Measurements from ENCODE around the gene HNRNPAB. TPM values are rescaled to one million over a fixed set of nuclear protein-coding genes. Genes with fewer than 3 reads are reported as not detected.

HNRNPAB gene
- total RNA-seq, 1 experiment from 2014 or later = 547 TPM

DNA sequence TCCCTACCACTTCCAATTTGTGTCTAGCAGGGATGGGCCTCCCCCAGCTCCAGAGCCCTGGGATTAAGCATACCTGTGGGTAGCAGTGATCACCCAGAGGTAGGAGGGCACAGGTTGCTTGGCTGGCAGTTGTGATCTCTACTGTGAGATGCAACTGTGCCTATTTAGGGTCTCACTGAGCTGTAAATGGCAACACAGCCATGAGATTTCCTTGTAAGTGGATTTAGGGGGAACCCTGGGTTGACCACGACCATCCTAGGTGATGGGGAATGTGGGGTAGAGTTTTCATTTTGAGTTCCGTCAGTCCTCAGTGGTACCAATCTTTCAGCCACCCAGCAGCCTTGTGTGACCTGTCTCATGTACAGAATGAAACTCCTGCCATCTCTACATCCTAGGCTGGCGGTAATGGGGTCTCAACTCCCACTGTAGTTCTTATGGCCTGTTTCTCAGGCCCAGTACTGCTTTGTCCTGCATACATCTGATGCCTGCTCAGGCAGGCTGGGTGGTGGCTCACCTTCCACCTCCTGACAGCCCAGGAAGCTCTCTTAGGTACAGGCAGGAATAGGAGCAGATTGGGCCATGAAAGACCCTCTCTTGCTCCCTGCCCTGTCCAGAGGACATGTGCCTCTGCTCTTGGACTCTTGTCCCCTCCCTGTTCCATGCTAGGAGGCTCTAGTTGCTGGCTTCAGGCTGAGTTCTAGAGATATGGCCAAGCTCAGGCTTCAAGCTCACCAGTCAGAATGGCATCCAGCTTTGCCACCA lies 8.1 kb downstream of the HNRNPAB start:
- no peaks in the 10 kb centered on the region for H3K4me1 ChIP-seq (ENCODE audit: insufficient read depth, low read length)
- H2BK20ac ChIP-seq (ENCODE audit: low read depth, low read length, poor library complexity, severe bottlenecking) = no peak overlapping the region
- no peak overlapping the region for H2AK5ac ChIP-seq (ENCODE audit: insufficient read length, low read length)
- H2BK5ac ChIP-seq (ENCODE audit: insufficient read length, low read length) = no peak overlapping the region
- WGBS (ENCODE audit: extremely low coverage, insufficient read length, low lambda C conversion rate) = no CpG with 5 or more reads among the region's 3 CpGs
- peaks cover 22 to 28% of the 10 kb centered on the region in 2 experiments for H3K4me1 Mint-ChIP-seq
- H3K27me3 Mint-ChIP-seq (ENCODE audit: low read depth) = peaks cover 9% of the 10 kb centered on the region; the same call in 1 of the 2 replicates
- H3K79me1 ChIP-seq (ENCODE audit: insufficient read depth, low read depth, low read length, poor library complexity, severe bottlenecking) = no peaks in the 10 kb centered on the region
- no peak overlapping the region for H2BK15ac ChIP-seq (ENCODE audit: low read depth, low read length)
- H3K27ac ChIP-seq (ENCODE audit: insufficient read length, low read depth, low read length) = no peak overlapping the region
- H3K9me3 ChIP-seq (ENCODE audit: control insufficient read depth, low read depth, low read length) = no peaks in the 10 kb centered on the region
- H3K14ac ChIP-seq (ENCODE audit: insufficient read depth, low read length) = no peak overlapping the region
- H3K18ac ChIP-seq (ENCODE audit: insufficient read length, low read depth, low read length) = no peak overlapping the region
- no peaks in the 10 kb centered on the region for H3K23me2 ChIP-seq (ENCODE audit: insufficient read length, low read depth, low read length, poor library complexity, severe bottlenecking)
- no peaks in the 10 kb centered on the region for H3K27me3 ChIP-seq (ENCODE audit: insufficient read depth, low read length)
- H3K4me2 ChIP-seq (ENCODE audit: insufficient read depth, insufficient read length, low read length) = no peak overlapping the region
- no peak overlapping the region for H2AFZ ChIP-seq (ENCODE audit: low read length)
- H3T11ph ChIP-seq (ENCODE audit: low read length) = no peak overlapping the region
- DNase-seq = no peak
- peaks cover 2% of the 10 kb centered on the region; the same call in 1 of the 2 replicates for H3K79me2 ChIP-seq (ENCODE audit: insufficient read depth, low read length)
- H3K4ac ChIP-seq (ENCODE audit: low read depth, low read length) = no peak overlapping the region
- no peak overlapping the region for H3K9ac ChIP-seq (ENCODE audit: extremely low read depth, insufficient read length, low read length)
- peaks cover 54 to 99% (median 93%) of the 10 kb centered on the region in 3 experiments for H3K36me3 Mint-ChIP-seq (ENCODE audit: insufficient read depth in 1 of 3, low read depth in 3 of 3)
- no peak overlapping the region for H2BK120ac ChIP-seq (ENCODE audit: low read depth, low read length, poor library complexity, severe bottlenecking)
- H4K91ac ChIP-seq (ENCODE audit: insufficient read length, low read depth, low read length) = no peak overlapping the region
- no peak overlapping the region for H4K8ac ChIP-seq (replicated peaks; ENCODE audit: insufficient read length, low read depth, low read length)
- peak overlapping the region in 1 of 3 experiments; percentile 92; a peak in 1 of 7 replicates for H3K27ac Mint-ChIP-seq
- no peaks in the 10 kb centered on the region for H4K20me1 ChIP-seq (ENCODE audit: control insufficient read depth, insufficient read depth, insufficient read length)
- H4K5ac ChIP-seq (ENCODE audit: insufficient read length, low read depth, low read length) = no peak overlapping the region
- H3K9me3 Mint-ChIP-seq = no peaks in the 10 kb centered on the region
- no peak overlapping the region for H2BK12ac ChIP-seq (ENCODE audit: insufficient read length, low read depth, low read length)
- TF ChIP-seq, protein P1, sequence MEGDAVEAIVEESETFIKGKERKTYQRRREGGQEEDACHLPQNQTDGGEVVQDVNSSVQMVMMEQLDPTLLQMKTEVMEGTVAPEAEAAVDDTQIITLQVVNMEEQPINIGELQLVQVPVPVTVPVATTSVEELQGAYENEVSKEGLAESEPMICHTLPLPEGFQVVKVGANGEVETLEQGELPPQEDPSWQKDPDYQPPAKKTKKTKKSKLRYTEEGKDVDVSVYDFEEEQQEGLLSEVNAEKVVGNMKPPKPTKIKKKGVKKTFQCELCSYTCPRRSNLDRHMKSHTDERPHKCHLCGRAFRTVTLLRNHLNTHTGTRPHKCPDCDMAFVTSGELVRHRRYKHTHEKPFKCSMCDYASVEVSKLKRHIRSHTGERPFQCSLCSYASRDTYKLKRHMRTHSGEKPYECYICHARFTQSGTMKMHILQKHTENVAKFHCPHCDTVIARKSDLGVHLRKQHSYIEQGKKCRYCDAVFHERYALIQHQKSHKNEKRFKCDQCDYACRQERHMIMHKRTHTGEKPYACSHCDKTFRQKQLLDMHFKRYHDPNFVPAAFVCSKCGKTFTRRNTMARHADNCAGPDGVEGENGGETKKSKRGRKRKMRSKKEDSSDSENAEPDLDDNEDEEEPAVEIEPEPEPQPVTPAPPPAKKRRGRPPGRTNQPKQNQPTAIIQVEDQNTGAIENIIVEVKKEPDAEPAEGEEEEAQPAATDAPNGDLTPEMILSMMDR (conservative IDR thresholded peaks at IDR 0.05) = no peak
- H3K23ac ChIP-seq (ENCODE audit: insufficient read length, low read depth, low read length) = no peak overlapping the region
- no peak overlapping the region for H3K56ac ChIP-seq (ENCODE audit: insufficient read length, low read depth, low read length)
- H3K4me3 Mint-ChIP-seq = no peak overlapping the region
